GM06990 (cell line): ENCODE measurements around the gene SLAMF6.
"Not testable (repeated sequence)": the region's sequence is repeated elsewhere in the genome, so short reads cannot be mapped to it uniquely, and the experiment has no call there.

Experiments
- DNase-seq: peaks from one replicate; pipeline ENCODE4 v3.0.0-alpha.2; 2011; ENCODE audit not compliant: insufficient read length; ENCODE audit errors: extremely low read depth
- H3K27me3 ChIP-seq: replicated peaks from 2 replicates; pipeline ENCODE4 v1.6.0; 2011; ENCODE audit warnings: low read length; ENCODE audit not compliant: control insufficient read depth, insufficient read depth
- H3K36me3 ChIP-seq: 2 replicates; pipeline ENCODE4 v1.5.1; 2011; ENCODE audit warnings: low read length; ENCODE audit not compliant: control insufficient read depth, insufficient read depth
- H3K4me3 ChIP-seq: replicated peaks from 2 replicates; pipeline ENCODE4 v1.5.1; 2011; ENCODE audit warnings: low read depth, mild to moderate bottlenecking, control low read depth, low read length
- CTCF ChIP-seq: IDR thresholded peaks from 2 replicates; pipeline ENCODE4 v1.5.1; 2011; ENCODE audit warnings: low read length, control low read depth, mild to moderate bottlenecking, inconsistent platforms; ENCODE audit not compliant: insufficient read depth, poor library complexity, severe bottlenecking

SLAMF6 gene

GRCh38 chr1:160520999-160521398 is 2.1 kb downstream of the SLAMF6 start:
- peak overlapping the region; percentile 80 for H3K4me3 ChIP-seq
- no peak for TF ChIP-seq CTCF
- no peak for DNase-seq
- H3K36me3 ChIP-seq = no peaks in the 10 kb centered on the region
- no peaks in the 10 kb centered on the region for H3K27me3 ChIP-seq

GRCh38 chr1:160520582-160520981 is 2.5 kb downstream of the SLAMF6 start:
- Histone ChIP-seq H3K4me3 (peak overlapping the region; percentile 80), H3K27me3 (no peaks in the 10 kb centered on the region), H3K36me3 (no peaks in the 10 kb centered on the region)
- no peak for DNase-seq
- no peak for TF ChIP-seq CTCF

GRCh38 chr1:160519642-160520435 is 3.2 kb downstream of the SLAMF6 start:
- Histone ChIP-seq H3K36me3 (no peaks in the 10 kb centered on the region), H3K4me3 (peak overlapping the region; percentile 80), H3K27me3 (no peaks in the 10 kb centered on the region)
- peak; percentile 7 for TF ChIP-seq CTCF
- DNase-seq = peak; percentile 36

GRCh38 chr1:160517519-160517918 is 5.5 kb downstream of the SLAMF6 start:
- not testable (repeated sequence) for H3K4me3 ChIP-seq, H3K36me3 ChIP-seq, H3K27me3 ChIP-seq, DNase-seq

- not testable (repeated sequence) for H3K27me3 ChIP-seq, DNase-seq, H3K36me3 ChIP-seq, H3K4me3 ChIP-seq
Measured at GRCh38 chr1:160515908-160516307, 7.1 kb downstream of the SLAMF6 start.

- TF ChIP-seq CTCF = no peak
- no peak for DNase-seq
- Histone ChIP-seq H3K4me3 (no peak overlapping the region), H3K36me3 (peaks cover 3% of the 10 kb centered on the region), H3K27me3 (no peaks in the 10 kb centered on the region)
Measured at GRCh38 chr1:160504651-160505050, 18.4 kb downstream of the SLAMF6 start.

- no peak overlapping the region for H3K4me3 ChIP-seq
- no peak for DNase-seq
- no peaks in the 10 kb centered on the region for H3K27me3 ChIP-seq
- H3K36me3 ChIP-seq = peaks cover 3% of the 10 kb centered on the region
- no peak for TF ChIP-seq CTCF
Measured at GRCh38 chr1:160503087-160503486, 20.0 kb downstream of the SLAMF6 start.
